ENCODE data around the gene FAM234A.
A peak's percentile ranks its signal among the peaks of the same experiment; 100 is the strongest.
"Not testable (repeated sequence)": the region's sequence is repeated elsewhere in the genome, so short reads cannot be mapped to it uniquely, and the experiment has no call there.

FAM234A gene, protein sequence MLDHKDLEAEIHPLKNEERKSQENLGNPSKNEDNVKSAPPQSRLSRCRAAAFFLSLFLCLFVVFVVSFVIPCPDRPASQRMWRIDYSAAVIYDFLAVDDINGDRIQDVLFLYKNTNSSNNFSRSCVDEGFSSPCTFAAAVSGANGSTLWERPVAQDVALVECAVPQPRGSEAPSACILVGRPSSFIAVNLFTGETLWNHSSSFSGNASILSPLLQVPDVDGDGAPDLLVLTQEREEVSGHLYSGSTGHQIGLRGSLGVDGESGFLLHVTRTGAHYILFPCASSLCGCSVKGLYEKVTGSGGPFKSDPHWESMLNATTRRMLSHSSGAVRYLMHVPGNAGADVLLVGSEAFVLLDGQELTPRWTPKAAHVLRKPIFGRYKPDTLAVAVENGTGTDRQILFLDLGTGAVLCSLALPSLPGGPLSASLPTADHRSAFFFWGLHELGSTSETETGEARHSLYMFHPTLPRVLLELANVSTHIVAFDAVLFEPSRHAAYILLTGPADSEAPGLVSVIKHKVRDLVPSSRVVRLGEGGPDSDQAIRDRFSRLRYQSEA

DNA sequence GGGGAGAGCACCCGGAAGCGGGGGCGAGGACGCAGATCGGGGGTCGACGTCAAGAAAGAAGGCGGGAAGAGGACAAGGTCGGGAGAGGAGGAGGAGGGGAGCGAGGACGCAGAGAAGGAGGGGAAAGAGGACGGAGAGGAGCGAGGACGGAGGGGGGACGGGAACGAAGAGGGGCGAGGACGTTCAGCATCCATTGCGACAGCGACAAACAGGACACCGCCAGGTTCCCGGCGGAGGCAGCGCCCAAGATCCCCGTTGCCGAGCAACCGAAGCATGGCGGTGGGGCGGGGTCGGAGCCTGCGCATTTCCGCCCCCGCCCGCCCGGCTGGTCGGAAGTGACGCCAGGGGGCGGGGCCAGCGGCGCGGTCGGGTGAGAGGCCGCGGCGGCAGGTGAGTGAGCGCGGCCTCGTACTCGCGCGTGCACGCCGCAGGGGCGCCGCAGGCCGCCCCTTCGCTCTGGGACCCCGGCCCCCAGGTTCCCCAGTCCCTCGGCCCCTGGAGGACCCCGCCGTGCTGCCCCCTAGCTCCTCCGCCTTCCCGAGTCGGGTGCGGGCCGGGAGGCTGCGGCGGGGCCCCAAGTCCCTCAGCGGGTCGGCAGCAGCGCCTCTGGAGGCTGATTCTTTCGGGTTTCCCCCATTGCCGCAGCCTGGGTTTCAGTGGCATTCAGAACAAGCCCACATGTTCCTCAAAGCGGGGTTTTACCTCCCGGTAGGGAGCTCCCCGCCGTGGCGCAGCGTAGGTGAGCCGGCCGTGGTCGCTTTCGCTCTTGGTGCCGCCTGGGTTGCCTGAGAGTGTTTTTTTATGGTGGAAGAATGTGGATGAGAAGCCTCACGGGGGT is at the start of gene FAM234A:
Gene FAM234A, plus strand, starts transcription at position 354 of the 838 bp plus-strand sequence. CDS start 19,593 bp downstream, outside the sequence.
- peak; percentile 28 to 92 (median 79) for DNase-seq

- no peak for DNase-seq
These were observed 49.4 kb upstream of the FAM234A start for GRCh38 chr16:185213-185612.

- no peak for DNase-seq
These were observed 48.9 kb upstream of the FAM234A start for GRCh38 chr16:185691-186090.

DNA sequence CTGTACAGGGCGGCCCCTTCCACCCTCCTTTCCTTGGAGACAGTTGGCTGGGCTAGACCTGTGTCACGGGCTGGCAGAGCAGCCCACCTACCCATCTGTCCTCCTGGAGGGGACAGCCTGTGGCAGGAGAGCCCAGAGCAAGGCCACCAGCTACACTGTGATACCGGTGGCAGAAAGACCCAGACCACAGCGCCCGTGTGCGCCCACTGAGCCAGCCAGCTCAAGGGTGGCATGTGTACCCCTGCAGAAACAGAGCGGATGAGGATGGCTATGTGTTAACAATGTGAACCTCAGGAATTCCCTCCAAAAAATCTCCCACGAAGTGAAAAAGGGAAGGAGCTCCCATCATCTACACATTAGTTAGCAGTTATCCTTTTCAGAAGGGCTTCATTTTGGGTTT is 47.3 kb upstream of the FAM234A start:
- no peak for DNase-seq

GRCh38 chr16:188674-189073 is 45.9 kb upstream of the FAM234A start:
- DNase-seq: no peak

DNA sequence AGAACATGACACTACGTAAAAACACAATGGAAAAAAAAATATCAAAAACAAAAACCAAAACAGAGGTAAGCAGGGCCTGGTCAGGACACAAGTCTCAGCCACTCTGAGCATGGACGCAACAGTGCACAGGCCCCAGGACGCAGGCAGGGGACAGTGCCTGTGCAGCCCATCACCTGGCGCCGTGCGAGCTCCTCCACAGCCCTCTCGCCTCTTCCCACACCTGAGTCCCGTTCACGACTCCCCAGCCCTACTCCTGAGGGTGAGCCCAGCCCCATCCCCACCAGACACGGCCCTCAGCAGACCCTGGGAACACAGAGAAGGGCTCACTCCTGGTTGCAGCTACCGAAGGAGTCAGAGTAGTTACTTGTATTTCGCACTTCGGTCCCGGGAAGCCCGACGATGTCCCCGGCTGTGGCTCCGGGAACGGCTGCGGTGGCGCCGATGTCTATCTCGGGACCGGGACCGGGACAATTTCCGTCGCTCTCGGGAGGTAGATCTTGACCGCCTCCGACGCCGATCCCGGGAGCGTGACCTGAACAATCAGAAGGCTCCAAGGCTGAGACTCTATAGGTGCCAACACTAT is 44.9 kb upstream of the FAM234A start:
- DNase-seq: no peak

DNA sequence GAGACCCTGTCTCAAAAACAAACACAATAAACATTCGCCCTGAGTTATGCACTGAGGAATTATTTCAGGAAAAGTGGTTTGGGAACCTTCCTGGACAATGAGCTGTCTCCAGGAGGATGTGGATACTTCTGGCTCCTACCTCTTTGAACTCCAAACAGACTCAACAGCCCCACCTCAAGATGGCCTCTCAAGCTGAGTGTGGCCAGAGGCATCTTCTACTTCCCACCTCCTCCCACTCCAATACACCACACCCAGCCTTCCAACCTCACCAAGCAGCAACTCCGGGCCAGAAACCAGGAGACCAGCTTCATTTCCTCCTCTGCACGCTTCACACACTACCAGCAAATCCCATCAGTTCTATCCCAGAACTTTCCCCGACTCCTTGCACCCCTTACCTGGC is 42.8 kb upstream of the FAM234A start:
- no peak for DNase-seq

DNA sequence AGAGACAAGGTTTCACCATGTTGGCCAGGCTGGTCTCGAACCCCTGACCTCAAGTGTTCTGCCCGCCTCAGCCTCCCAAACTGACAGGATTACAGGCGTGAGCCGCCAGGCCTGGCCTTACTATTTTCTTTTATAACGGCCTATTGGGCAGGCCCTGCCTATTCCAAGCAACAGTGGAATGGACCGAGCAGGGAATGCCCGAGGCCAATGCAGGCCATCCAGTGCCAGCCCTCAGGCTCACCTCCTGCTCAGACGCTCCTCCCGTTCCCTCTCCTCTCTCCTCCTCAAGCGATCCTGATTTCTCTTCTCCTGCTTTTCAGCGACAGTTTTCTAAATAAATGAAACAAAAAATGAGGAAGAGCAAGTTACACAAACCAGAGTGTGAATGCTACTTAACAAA is 41.9 kb upstream of the FAM234A start:
- DNase-seq: no peak

- DNase-seq: no peak
These were observed 41.2 kb upstream of the FAM234A start for GRCh38 chr16:193441-193840.

GRCh38 chr16:194516-194915 is 40.1 kb upstream of the FAM234A start:
- no peak for DNase-seq

GRCh38 chr16:200388-200787 is 34.2 kb upstream of the FAM234A start:
- no peak for DNase-seq

DNA sequence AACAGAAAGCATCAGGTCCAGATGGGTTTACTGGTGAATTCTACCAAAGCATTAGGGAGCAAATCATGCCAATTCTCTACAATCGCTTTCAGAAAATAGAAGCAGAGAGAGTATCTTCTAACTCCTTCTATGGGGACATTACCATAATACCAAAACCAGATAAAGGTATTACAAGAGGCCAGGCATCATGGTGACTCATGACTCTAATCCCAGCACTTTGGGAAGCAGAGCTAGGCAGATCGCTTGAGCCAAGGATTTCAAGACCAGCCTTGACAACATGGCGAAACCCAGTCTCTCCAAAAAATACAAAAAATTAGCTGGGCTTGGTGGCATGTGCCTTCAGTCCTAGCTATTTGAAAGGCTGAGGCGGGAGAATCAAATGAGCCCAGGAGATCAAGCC is 31.4 kb upstream of the FAM234A start:
- DNase-seq: no peak

- DNase-seq: not testable (repeated sequence)
These were observed 30.6 kb upstream of the FAM234A start for GRCh38 chr16:204046-204445.

- not testable (repeated sequence) for DNase-seq
These were observed 25.3 kb upstream of the FAM234A start for GRCh38 chr16:209359-209758.

GRCh38 chr16:211631-212180 is 22.9 kb upstream of the FAM234A start:
- not testable (repeated sequence) for DNase-seq

GRCh38 chr16:212999-213398 is 21.6 kb upstream of the FAM234A start:
- no peak for DNase-seq

DNA sequence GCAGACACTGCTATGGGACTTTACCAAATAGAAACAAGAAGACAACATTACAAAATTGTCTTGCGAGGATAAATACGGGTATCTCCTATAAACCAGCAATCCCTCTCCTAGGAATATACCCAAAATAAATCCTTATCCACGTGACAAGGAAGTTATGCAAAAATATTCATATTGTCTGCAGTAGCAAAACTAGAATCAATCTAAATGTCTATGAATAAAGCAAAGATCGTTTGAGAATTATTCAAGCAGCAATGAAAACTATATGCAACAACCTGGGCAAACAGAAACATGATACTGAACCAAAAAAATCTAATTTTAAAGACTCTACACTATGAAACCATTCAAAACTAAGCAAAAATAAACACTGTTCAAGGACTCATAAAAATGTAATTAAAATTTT is 14.6 kb upstream of the FAM234A start:
- no peak for DNase-seq

DNA sequence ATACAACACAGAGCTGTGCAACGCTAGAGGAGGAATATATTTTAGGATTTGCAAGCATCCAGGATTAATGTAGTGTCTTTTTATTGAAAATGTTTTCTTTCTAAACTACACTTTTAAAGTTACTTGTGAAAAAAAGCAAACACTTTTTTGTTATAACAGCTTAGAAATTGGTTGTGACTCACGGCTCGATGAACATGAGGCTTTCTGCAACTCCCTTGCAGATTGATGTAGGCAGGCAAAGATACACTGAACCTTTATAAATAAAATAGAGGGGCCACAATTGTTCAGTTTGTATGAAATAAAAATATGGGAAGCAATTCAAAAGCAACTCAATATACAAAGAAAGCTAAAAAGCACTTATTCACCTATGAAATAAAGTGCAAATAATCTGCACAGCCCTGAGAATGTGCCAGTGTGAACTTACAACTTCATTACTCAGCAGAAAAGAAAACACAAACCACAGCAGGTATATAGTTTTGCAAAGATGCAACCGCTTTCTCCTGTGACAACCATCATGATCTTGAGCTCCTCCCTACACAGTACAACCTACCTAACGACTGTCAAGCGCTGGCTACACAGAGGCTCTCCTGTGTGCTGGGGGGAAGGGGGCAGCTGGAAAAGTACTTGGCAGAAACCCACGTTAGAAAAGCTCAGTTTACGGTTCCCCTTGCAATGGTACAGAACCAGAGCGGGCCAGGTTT is 6.3 kb upstream of the FAM234A start:
- peak in 1 of 14 donors; percentile 52 for DNase-seq

GRCh38 chr16:228852-229730 is 5.5 kb upstream of the FAM234A start, which contains the start of gene LUC7L:
LUC7L (minus strand) TSS chr16:229449; CDS start chr16:229339, 110 bp downstream.
- DNase-seq: peak; percentile 36 to 96 (median 84)

GRCh38 chr16:229731-230281 is 4.8 kb upstream of the FAM234A start:
- DNase-seq: no peak

Measured in C1 segment of cervical spinal cord (tissue), 14 donors.